Measurements from ENCODE around the gene GABRB1. TPM values are rescaled to one million over a fixed set of nuclear protein-coding genes. Genes with fewer than 3 reads are reported as not detected.

The GABRB1 gene
- polyA plus RNA-seq, 3 donors = not detected

GRCh38 chr4:47444031-47444430 is 412.7 kb downstream of the GABRB1 start:
- Mint-ChIP-seq H3K4me3 (peak overlapping the region in 1 of 2 donors; percentile 79), H3K4me1 (peaks cover 50% of the 10 kb centered on the region), H3K27ac (peak overlapping the region in 5 of 7 donors; percentile 17 to 85 (median 72)), H3K27me3 (ENCODE audit: low read depth in 3 of 3) (no peaks in the 10 kb centered on the region), H3K36me3 (peaks cover 9 to 13% of the 10 kb centered on the region in 2 donors), H3K9me3 (peaks cover 0 to 4% (median 0%) of the 10 kb centered on the region in 7 donors)
- Histone ChIP-seq H3K9me3 (replicated peaks in 1 of 2; ENCODE audit: control insufficient read depth in 1 of 2, insufficient read depth in 1 of 2, low read length in 2 of 2) (no peaks in the 10 kb centered on the region), H3K79me2 (ENCODE audit: insufficient read depth, low read length) (peaks cover 31% of the 10 kb centered on the region), H2AFZ (ENCODE audit: insufficient read depth, low read depth, low read length, poor library complexity, severe bottlenecking) (peak overlapping the region; percentile 22), H3K4me2 (replicated peaks; ENCODE audit: extremely low read depth, low read length, poor library complexity, severe bottlenecking) (peak overlapping the region; percentile 77), H3K9ac (ENCODE audit: insufficient read depth, low read length, poor library complexity, severe bottlenecking) (no peak overlapping the region), H3K27me3 (ENCODE audit: control insufficient read depth in 2 of 2, insufficient read depth in 2 of 2, low read length in 2 of 2) (no peaks in the 10 kb centered on the region), H3K4me1 (ENCODE audit: control insufficient read depth in 1 of 2, insufficient read depth in 2 of 2, low read length in 2 of 2) (peaks cover 31 to 52% of the 10 kb centered on the region in 2 donors), H3K36me3 (replicated peaks in 1 of 2; ENCODE audit: control insufficient read depth in 1 of 2, insufficient read depth in 2 of 2, low read length in 2 of 2) (peaks cover 0 to under 1% of the 10 kb centered on the region in 2 donors), H4K20me1 (ENCODE audit: insufficient read depth, low read length) (no peaks in the 10 kb centered on the region), H3K27ac (ENCODE audit: low read depth in 1 of 2, low read length in 2 of 2) (peak overlapping the region in 1 of 2 donors; percentile 81), H3K4me3 (replicated peaks in 1 of 3; ENCODE audit: low read depth in 2 of 3, low read length in 3 of 3) (peak overlapping the region in 1 of 3 experiments; percentile 72)
- WGBS (ENCODE audit: insufficient coverage) = no CpG with 5 or more reads among the region's 2 CpGs
- TF ChIP-seq, protein P1, sequence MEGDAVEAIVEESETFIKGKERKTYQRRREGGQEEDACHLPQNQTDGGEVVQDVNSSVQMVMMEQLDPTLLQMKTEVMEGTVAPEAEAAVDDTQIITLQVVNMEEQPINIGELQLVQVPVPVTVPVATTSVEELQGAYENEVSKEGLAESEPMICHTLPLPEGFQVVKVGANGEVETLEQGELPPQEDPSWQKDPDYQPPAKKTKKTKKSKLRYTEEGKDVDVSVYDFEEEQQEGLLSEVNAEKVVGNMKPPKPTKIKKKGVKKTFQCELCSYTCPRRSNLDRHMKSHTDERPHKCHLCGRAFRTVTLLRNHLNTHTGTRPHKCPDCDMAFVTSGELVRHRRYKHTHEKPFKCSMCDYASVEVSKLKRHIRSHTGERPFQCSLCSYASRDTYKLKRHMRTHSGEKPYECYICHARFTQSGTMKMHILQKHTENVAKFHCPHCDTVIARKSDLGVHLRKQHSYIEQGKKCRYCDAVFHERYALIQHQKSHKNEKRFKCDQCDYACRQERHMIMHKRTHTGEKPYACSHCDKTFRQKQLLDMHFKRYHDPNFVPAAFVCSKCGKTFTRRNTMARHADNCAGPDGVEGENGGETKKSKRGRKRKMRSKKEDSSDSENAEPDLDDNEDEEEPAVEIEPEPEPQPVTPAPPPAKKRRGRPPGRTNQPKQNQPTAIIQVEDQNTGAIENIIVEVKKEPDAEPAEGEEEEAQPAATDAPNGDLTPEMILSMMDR (IDR thresholded peaks at IDR 0.05) = no peak
- intact Hi-C loops (cut with micrococcal nuclease) = no loop called here
- DNase-seq = no peak

- TF ChIP-seq, protein P1 (IDR thresholded peaks at IDR 0.05) = no peak
- peak overlapping the region in 1 of 7 donors; percentile 5 for H3K27ac Mint-ChIP-seq
- peaks cover 62 to 80% of the 10 kb centered on the region in 2 donors for H3K36me3 Mint-ChIP-seq
- no peaks in the 10 kb centered on the region for H3K4me1 Mint-ChIP-seq
- Histone ChIP-seq H3K27me3 (ENCODE audit: control insufficient read depth in 2 of 2, insufficient read depth in 2 of 2, low read length in 2 of 2) (no peaks in the 10 kb centered on the region), H3K4me2 (replicated peaks; ENCODE audit: extremely low read depth, low read length, poor library complexity, severe bottlenecking) (no peak overlapping the region), H3K9ac (ENCODE audit: insufficient read depth, low read length, poor library complexity, severe bottlenecking) (no peak overlapping the region), H4K20me1 (ENCODE audit: insufficient read depth, low read length) (no peaks in the 10 kb centered on the region), H3K79me2 (ENCODE audit: insufficient read depth, low read length) (no peaks in the 10 kb centered on the region), H3K9me3 (replicated peaks in 1 of 2; ENCODE audit: control insufficient read depth in 1 of 2, insufficient read depth in 1 of 2, low read length in 2 of 2) (no peaks in the 10 kb centered on the region), H3K4me3 (replicated peaks in 1 of 3; ENCODE audit: low read depth in 2 of 3, low read length in 3 of 3) (no peak overlapping the region), H3K27ac (ENCODE audit: low read depth in 1 of 2, low read length in 2 of 2) (no peak overlapping the region), H3K36me3 (replicated peaks in 1 of 2; ENCODE audit: control insufficient read depth in 1 of 2, insufficient read depth in 2 of 2, low read length in 2 of 2) (peaks cover 56 to 73% of the 10 kb centered on the region in 2 donors), H2AFZ (ENCODE audit: insufficient read depth, low read depth, low read length, poor library complexity, severe bottlenecking) (no peak overlapping the region), H3K4me1 (ENCODE audit: control insufficient read depth in 1 of 2, insufficient read depth in 2 of 2, low read length in 2 of 2) (no peaks in the 10 kb centered on the region)
- intact Hi-C loops (cut with micrococcal nuclease) = no loop called here
- H3K27me3 Mint-ChIP-seq (ENCODE audit: low read depth in 3 of 3) = no peaks in the 10 kb centered on the region
- H3K4me3 Mint-ChIP-seq = no peak overlapping the region
- no CpG with 5 or more reads among the region's 4 CpGs for WGBS (ENCODE audit: insufficient coverage)
- no peak for DNase-seq
- H3K9me3 Mint-ChIP-seq = no peaks in the 10 kb centered on the region
Measured at GRCh38 chr4:47451657-47452056, 420.3 kb downstream of the GABRB1 start.
